Hepatocyte (in vitro differentiated cells): Measurements from ENCODE around the gene ZNF701. TPM values are rescaled to one million over a fixed set of nuclear protein-coding genes. Genes with fewer than 3 reads are reported as not detected.
A peak's percentile ranks its signal among the peaks of the same experiment; 100 is the strongest.

ENCODE experiments used
- DNase-seq: peaks from one replicate; pipeline ENCODE4 v3.0.0-alpha.2; 2016; ENCODE audit warnings: low spot score
- H2AFZ ChIP-seq: fragments of 200-600 bp; sonication (generic); 2 replicates; pipeline ENCODE4 v1.6.0; 2016; ENCODE audit warnings: antibody characterized with exemption, mild to moderate bottlenecking
- H3K27ac ChIP-seq: fragments of 200-600 bp; sonication (generic); 2 replicates; pipeline ENCODE4 v1.5.1; 2016; ENCODE audit warnings: mild to moderate bottlenecking
- H3K27me3 ChIP-seq: fragments of 200-600 bp; sonication (generic); 2 replicates; pipeline ENCODE4 v1.6.1; 2016
- H3K36me3 ChIP-seq: fragments of 200-600 bp; sonication (generic); replicated peaks from 2 replicates; pipeline ENCODE4 v1.5.1; 2016; ENCODE audit warnings: low read depth; ENCODE audit not compliant: insufficient read depth
- H3K4me1 ChIP-seq: fragments of 200-600 bp; sonication (generic); 2 replicates; pipeline ENCODE4 v1.5.1; 2016; ENCODE audit warnings: mild to moderate bottlenecking, moderate library complexity; ENCODE audit not compliant: insufficient read depth
- H3K4me2 ChIP-seq: fragments of 200-600 bp; sonication (generic); 2 replicates; pipeline ENCODE4 v1.6.0; 2016
- H3K4me3 ChIP-seq: fragments of 200-600 bp; sonication (generic); 2 replicates; pipeline ENCODE4 v1.5.1; 2016; ENCODE audit warnings: mild to moderate bottlenecking
- H3K79me2 ChIP-seq: fragments of 200-600 bp; sonication (generic); 2 replicates; pipeline ENCODE4 v1.6.0; 2017; ENCODE audit warnings: mild to moderate bottlenecking
- H3K9me2 ChIP-seq: fragments of 200-600 bp; sonication (generic); replicated peaks from 2 replicates; pipeline ENCODE4 v1.6.0; 2017; ENCODE audit warnings: mild to moderate bottlenecking; ENCODE audit not compliant: insufficient read depth
- H3K9me3 ChIP-seq: fragments of 200-600 bp; sonication (generic); 2 replicates; pipeline ENCODE4 v1.5.1; 2016; ENCODE audit warnings: low read depth, mild to moderate bottlenecking
- H4K20me1 ChIP-seq: fragments of 200-600 bp; sonication (generic); 2 replicates; pipeline ENCODE4 v1.6.0; 2016; ENCODE audit warnings: mild to moderate bottlenecking; ENCODE audit not compliant: insufficient read depth, poor library complexity, severe bottlenecking
- CTCF ChIP-seq: fragments of 200-600 bp; sonication (generic); IDR thresholded peaks from 2 replicates; pipeline ENCODE4 v1.5.1; 2016; ENCODE audit warnings: antibody characterized with exemption, mild to moderate bottlenecking; ENCODE audit not compliant: poor library complexity
- EZH2 ChIP-seq: fragments of 200-600 bp; sonication (generic); IDR thresholded peaks from 2 replicates; pipeline ENCODE4 v1.6.1; 2016; ENCODE audit warnings: antibody characterized with exemption, mild to moderate bottlenecking, borderline replicate concordance
- EZH2phosphoT487 ChIP-seq: fragments of 200-600 bp; sonication (generic); IDR thresholded peaks from one replicate; pipeline ENCODE4 v1.6.1; 2018; ENCODE audit warnings: antibody characterized with exemption, mild to moderate bottlenecking, low read depth, moderate library complexity; ENCODE audit not compliant: unreplicated experiment, severe bottlenecking
- WGBS: methylation state at CpG from one replicate; pipeline ENCODE4 v1.1.6; 2016; ENCODE audit warnings: low lambda C conversion rate; ENCODE audit errors: missing lambda C conversion rate; 5-methylcytosine and 5-hydroxymethylcytosine counted together
- polyA plus RNA-seq: library from polyadenylated mRNA; unstranded; fragments of >200 nt; fragmentation: Nextera tagmentation; extraction: Ambion mirVana; gene quantifications from 2 replicates; pipeline ENCODE4 v1.2.1, GENCODE V29; 2016
- total RNA-seq: library from RNA; depleted of rRNA; stranded (reverse); fragments of >200 nt; gene quantifications from 2 replicates; pipeline ENCODE4 v1.2.3, GENCODE V29; 2014

The ZNF701 gene
- total and polyA plus RNA-seq, 2 experiments from 2014 or later: 9.3 to 15.2 TPM

- H3K27ac ChIP-seq: peak overlapping the region; percentile 86
Measured at GRCh38 chr19:52599241-52599640, 29.2 kb downstream of the ZNF701 start.

GRCh38 chr19:52600639-52601024 lies 30.5 kb downstream of the ZNF701 start:
- H3K9me2 ChIP-seq: no peaks in the 10 kb centered on the region
- peak overlapping the region; percentile 86 for H3K27ac ChIP-seq
- WGBS: 7% methylated on average over 10 of the region's 15 CpGs
- H3K36me3 ChIP-seq: no peaks in the 10 kb centered on the region
- no peaks in the 10 kb centered on the region for H3K27me3 ChIP-seq
- peak overlapping the region; percentile 21 for H2AFZ ChIP-seq
- peak; percentile 71 for DNase-seq
- no peaks in the 10 kb centered on the region for H3K9me3 ChIP-seq
- no peaks in the 10 kb centered on the region for H4K20me1 ChIP-seq
- H3K4me3 ChIP-seq: peak overlapping the region; percentile 8
- H3K4me2 ChIP-seq: peak overlapping the region; percentile 88
- H3K4me1 ChIP-seq: peaks cover 14% of the 10 kb centered on the region
- TF ChIP-seq EZH2 (no peak), EZH2phosphoT487 (no peak), CTCF (no peak)
- H3K79me2 ChIP-seq: peaks cover 36% of the 10 kb centered on the region

More at GRCh38 chr19:52599241-52599640, 29.2 kb downstream of the ZNF701 start:
- WGBS: 36% methylated on average over 3 of the region's 3 CpGs
- Histone ChIP-seq H2AFZ (no peak overlapping the region), H3K4me2 (peak overlapping the region; percentile 52), H3K36me3 (no peaks in the 10 kb centered on the region), H3K27me3 (no peaks in the 10 kb centered on the region), H3K79me2 (peaks cover 22% of the 10 kb centered on the region), H3K9me2 (no peaks in the 10 kb centered on the region), H3K9me3 (no peaks in the 10 kb centered on the region), H4K20me1 (no peaks in the 10 kb centered on the region), H3K4me1 (peaks cover 14% of the 10 kb centered on the region), H3K4me3 (no peak overlapping the region)
- no peak for TF ChIP-seq EZH2
- no peak for TF ChIP-seq EZH2phosphoT487
- no peak for TF ChIP-seq CTCF
- DNase-seq: peak; percentile 33

GRCh38 chr19:52601025-52601973 lies 31.2 kb downstream of the ZNF701 start:
- peak overlapping the region; percentile 78 for H3K4me3 ChIP-seq
- peaks cover 40% of the 10 kb centered on the region for H3K79me2 ChIP-seq
- WGBS: under 1% methylated on average over 39 of the region's 62 CpGs
- peak; percentile 97 for DNase-seq
- H3K9me3 ChIP-seq: no peaks in the 10 kb centered on the region
- no peaks in the 10 kb centered on the region for H4K20me1 ChIP-seq
- TF ChIP-seq EZH2: no peak
- TF ChIP-seq CTCF: peak; percentile 13
- H3K4me1 ChIP-seq: peaks cover 14% of the 10 kb centered on the region
- no peaks in the 10 kb centered on the region for H3K36me3 ChIP-seq
- peak overlapping the region; percentile 88 for H3K4me2 ChIP-seq
- H3K9me2 ChIP-seq: no peaks in the 10 kb centered on the region
- peak overlapping the region; percentile 71 for H2AFZ ChIP-seq
- H3K27ac ChIP-seq: peak overlapping the region; percentile 86
- no peaks in the 10 kb centered on the region for H3K27me3 ChIP-seq
